ENCODE data around the gene TLL1.

DNA sequence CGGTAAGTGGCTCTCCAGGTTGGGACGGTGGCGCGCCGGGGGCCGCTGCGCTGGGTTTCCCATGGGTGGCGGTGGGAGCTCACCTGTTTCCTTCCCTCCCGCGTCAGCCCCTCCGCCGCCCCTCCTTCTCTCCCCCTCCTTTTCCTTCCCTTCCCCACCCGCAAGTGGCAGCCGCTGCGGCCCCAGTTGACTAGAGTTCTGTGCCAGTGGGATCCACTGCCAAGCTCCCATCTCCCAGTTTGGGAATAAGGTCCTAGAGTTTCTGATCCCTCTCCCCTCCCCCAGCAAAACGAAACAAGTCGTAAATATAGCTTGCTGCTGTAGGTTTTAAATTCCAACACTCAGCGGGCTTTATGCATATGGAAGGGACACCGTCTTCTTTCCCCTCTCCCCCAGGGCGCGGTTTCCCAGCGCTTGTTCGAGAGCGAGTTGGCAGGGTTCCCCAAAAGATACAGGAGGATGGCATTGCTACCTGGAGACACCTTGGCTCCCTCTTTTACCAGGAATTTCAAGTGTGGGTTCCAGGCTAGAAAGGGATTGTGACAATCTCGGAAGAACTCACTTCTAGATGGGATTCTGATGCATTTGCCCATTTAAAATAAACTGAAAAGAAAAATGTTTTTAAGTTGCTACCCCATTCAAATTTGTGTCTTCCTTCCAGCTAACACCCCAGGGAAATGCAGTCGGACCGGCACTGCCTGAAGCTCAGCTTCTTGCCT, 1.2 kb downstream of the TLL1 start:
- TF ChIP-seq, protein P1, sequence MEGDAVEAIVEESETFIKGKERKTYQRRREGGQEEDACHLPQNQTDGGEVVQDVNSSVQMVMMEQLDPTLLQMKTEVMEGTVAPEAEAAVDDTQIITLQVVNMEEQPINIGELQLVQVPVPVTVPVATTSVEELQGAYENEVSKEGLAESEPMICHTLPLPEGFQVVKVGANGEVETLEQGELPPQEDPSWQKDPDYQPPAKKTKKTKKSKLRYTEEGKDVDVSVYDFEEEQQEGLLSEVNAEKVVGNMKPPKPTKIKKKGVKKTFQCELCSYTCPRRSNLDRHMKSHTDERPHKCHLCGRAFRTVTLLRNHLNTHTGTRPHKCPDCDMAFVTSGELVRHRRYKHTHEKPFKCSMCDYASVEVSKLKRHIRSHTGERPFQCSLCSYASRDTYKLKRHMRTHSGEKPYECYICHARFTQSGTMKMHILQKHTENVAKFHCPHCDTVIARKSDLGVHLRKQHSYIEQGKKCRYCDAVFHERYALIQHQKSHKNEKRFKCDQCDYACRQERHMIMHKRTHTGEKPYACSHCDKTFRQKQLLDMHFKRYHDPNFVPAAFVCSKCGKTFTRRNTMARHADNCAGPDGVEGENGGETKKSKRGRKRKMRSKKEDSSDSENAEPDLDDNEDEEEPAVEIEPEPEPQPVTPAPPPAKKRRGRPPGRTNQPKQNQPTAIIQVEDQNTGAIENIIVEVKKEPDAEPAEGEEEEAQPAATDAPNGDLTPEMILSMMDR (IDR thresholded peaks at IDR 0.05), result no peak
- TF ChIP-seq, protein P2, sequence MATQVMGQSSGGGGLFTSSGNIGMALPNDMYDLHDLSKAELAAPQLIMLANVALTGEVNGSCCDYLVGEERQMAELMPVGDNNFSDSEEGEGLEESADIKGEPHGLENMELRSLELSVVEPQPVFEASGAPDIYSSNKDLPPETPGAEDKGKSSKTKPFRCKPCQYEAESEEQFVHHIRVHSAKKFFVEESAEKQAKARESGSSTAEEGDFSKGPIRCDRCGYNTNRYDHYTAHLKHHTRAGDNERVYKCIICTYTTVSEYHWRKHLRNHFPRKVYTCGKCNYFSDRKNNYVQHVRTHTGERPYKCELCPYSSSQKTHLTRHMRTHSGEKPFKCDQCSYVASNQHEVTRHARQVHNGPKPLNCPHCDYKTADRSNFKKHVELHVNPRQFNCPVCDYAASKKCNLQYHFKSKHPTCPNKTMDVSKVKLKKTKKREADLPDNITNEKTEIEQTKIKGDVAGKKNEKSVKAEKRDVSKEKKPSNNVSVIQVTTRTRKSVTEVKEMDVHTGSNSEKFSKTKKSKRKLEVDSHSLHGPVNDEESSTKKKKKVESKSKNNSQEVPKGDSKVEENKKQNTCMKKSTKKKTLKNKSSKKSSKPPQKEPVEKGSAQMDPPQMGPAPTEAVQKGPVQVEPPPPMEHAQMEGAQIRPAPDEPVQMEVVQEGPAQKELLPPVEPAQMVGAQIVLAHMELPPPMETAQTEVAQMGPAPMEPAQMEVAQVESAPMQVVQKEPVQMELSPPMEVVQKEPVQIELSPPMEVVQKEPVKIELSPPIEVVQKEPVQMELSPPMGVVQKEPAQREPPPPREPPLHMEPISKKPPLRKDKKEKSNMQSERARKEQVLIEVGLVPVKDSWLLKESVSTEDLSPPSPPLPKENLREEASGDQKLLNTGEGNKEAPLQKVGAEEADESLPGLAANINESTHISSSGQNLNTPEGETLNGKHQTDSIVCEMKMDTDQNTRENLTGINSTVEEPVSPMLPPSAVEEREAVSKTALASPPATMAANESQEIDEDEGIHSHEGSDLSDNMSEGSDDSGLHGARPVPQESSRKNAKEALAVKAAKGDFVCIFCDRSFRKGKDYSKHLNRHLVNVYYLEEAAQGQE (IDR thresholded peaks at IDR 0.05; ENCODE audit: low read depth, low read length), result no peak
- TF ChIP-seq, protein P3, sequence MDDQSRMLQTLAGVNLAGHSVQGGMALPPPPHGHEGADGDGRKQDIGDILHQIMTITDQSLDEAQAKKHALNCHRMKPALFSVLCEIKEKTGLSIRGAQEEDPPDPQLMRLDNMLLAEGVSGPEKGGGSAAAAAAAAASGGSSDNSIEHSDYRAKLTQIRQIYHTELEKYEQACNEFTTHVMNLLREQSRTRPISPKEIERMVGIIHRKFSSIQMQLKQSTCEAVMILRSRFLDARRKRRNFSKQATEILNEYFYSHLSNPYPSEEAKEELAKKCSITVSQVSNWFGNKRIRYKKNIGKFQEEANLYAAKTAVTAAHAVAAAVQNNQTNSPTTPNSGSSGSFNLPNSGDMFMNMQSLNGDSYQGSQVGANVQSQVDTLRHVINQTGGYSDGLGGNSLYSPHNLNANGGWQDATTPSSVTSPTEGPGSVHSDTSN (IDR thresholded peaks at IDR 0.05), result no peak

Data from SK-N-SH (cell line).